T-helper 1 cell (primary cell): ENCODE data around the gene NOTCH1.
"Not testable (repeated sequence)": the region's sequence is repeated elsewhere in the genome, so short reads cannot be mapped to it uniquely, and the experiment has no call there.

Source experiments
- DNase-seq, 5 donors: peaks; one replicate each; pipeline ENCODE4 v3.0.0-alpha.2; 2012 to 2020

The NOTCH1 gene

DNA sequence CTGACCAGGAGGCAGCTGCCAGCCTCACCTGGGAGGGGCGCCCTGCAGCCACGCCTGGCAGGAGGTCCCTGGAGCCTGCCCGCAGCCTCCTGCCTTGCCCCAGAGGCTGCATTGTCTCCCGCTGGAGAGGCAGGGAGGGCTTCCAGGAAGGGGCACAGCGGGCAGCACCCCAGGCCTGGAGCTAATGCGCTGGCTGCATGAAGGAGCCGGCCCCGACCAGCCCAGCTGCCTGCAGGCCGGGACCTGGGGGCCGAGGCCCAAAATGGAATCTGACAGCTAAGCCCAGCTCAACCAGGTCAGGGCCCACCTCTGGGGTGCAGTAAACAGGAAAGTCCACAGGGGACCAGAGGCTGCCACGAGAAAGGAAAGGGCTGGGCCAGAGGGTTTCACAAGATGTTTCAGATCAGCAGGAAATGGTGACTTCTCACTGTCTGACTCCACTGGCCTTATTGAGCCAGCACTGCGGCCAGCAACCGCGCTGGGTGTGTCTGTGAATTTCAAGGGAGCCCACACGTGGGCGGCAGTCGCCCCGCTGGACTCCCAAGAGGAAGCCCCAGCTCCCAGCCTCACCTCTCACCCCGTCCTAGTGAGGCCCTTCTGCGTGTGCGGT is 18.6 kb upstream of the NOTCH1 start:
- no peak for DNase-seq

DNA sequence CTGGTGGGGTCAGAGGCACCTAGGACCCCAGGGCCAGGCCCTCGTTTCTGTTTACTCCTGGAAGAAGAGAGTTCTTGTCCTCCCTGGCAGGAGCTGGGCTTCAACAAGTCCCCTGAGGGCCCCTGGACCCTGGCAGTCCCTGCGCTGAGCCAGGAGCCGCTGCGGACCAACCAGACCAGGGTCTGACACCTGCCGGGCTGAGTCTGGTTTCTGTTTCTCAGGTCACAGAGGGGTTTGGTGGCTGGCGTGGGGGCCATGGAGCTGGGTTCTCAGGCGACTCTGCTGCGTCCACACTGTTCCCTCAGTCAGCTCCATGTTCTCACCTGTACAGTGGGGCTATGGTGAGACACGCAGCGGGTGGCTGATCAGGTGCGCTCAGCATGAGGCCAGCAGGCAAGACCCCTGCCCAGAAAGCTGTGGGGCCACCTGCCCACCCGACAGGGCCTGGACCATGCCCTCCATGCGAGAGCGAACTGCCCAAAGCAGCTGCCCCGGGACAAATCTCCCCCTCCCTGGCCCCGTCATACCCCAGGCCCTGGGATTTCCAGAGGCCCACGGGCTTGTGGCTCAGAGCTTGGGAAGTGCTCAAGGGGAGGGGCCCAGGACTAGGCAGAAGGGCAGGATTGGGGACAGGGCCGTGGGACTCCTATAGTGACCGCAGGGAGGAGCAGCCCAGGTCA is 17.9 kb upstream of the NOTCH1 start:
- DNase-seq = no peak

DNA sequence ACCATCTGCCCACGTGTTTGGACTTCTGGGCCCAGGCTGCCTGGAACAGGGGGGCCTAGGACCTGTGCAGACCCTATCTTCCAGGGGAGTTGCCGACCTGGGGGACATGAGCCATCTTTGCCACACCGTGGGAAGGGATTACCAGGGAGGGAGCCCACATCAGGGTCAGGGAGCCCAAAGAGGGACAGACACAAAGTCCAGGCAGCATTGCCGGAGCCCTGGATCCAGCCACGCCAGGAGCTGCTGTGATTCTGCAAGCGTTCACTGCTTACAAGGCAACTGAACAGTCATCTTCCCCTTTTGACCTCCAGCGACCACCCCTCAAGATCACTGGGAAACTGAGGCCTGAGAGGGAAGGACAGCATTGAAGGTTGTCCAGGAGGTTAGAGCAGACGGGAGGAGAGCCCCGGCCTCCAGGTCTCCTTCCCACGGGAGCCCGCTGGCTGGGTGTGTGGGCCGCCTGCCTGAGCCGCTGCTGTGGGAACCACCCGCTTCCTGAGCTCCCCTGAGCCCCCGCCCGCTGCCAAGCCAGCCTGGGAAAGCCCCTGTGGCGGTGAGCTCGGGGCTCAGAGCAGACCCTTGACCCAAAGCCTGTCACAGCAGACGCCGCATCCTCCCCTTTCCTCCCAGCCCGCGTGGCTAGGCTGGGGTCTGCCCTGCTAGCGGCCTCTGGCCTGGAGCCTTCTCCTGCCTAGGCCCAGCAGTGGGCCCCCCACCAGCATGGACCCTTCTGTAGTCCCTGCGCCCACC is 17.1 kb upstream of the NOTCH1 start:
- DNase-seq = no peak

DNA sequence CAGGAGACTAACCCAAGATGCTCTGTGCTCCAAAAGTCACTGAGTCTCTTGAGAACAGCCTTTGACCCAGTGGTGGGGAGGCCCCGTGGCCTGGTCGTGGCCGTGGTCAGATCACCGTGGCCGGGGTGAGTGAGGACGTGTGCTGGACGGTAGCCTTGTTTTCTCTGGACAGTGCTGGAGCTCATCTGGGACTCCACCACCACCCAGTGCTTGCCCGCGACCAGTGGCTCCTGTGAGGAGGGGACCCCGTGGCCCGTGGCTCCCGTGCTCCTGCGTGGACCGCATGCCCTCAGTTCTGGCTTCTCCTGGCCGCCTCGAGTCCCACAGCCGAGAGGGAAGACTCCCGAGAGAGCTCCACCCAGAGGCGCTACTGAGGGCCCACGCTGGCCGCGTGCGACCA is 15.9 kb upstream of the NOTCH1 start:
- no peak for DNase-seq

DNA sequence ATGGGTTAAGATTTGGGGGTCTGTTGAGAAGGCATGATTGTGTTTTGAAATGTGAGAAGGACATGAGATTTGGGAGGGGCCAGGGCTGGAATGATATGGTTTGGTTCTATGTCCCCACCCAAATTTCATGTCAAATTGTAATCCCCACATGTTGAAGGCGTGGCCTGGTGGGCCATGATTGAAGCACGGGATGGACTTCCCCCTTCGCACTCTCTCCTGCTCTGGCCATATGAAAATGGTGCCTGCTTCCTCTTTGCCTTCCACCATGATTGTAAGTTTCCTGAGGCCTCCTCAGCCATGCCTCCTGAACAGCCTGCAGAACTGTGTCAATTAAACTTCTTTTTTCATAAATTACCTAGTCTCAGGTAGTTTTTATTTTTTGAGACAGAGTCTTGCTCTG is 14.7 kb upstream of the NOTCH1 start:
- DNase-seq = no peak

DNA sequence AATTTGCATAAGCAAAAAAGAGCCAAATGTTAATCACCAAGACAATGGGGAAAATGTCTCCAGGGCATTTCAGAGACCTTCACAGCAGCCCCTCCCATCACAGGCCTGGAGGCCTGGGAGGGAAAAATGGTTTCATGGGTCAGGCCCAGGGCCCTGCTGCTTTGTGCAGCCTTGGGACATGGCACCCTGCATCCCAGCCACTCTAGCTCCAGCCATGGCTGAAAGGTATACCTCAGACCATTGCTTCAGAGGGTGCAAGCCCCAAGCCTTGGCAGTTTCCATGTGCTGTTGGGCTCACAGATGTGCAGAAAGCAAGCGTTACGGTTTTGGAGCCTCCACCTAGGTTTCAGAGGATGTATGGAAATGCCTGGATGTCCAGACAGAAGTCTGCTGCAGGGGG is 13.5 kb upstream of the NOTCH1 start:
- not testable (repeated sequence) for DNase-seq

DNA sequence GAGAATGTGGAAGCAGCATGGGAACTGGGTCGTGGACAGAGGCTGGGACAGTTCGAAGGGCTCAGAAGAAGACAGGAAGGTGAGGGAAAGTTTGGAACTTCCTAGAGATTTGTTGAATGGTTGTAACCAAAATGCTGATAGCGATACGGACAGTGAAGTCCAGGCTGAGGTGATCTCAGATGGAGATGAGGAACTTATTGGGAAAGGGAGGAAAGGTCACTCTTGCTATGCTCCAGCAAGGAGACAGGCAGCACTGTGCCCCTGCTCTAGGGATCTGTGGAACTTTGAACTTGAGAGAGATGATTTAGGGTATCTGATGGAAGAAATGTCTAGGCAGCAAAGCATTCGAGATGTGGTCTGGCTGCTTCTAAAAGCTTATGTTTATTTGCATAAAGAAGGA is 13.0 kb upstream of the NOTCH1 start:
- not testable (repeated sequence) for DNase-seq

DNA sequence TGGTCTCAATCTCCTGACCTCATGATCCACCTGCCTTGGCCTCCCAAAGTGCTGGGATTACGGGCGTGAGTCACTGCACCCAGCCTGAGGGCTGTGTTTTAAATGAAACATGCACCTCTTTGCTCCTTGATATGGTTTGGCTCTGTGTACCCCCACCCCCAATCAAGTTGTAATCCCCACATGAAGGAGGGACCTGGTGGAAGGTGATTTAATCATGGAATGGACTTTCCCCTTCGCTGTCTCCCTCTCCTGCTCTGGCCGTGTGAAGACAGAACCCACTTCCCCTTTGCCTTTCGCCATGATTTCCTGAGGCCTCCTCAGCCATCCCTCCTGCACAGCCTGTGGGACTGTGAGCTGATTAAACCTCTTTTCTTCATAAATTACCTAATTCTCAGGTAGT is 12.5 kb upstream of the NOTCH1 start:
- DNase-seq = no peak

DNA sequence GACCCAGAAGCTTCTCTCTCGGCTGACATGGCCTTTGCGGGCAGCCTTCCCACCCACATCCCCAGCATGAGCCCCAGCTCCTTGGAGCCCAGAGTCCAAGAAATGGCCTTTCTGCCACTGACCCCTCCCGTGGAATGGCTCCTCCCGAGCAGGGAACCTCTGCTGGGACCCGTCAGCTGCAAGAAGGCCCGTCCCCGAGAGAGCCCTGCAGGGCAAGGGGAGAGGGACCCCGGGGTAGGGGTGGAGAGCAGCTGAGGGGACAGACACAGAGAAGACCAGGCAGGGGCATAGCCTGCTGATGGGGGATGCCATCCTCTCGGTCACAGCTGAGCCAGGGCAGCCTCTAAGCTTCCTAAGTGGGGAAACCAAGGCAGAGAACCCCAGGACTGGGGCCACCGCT is 11.2 kb upstream of the NOTCH1 start:
- no peak for DNase-seq

DNA sequence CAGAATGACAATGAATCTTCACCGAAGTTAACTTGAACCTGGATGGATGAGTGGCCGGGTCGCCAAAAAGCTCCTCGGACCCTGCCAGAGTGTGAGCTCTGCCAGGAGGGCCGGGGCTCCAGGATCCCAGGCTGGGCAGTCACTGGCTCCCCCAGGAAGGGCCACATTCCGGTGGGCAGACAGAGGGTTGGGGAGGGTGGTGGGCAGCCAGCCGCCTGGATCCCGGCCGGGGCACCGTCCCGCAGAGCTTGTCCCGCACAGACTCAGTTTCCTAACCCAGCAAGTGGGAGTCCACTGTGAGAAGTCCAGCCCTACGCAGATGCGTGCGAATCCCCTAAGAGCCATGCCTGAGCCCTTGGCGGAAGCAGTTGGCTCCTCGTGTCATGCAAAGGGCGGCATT is 10.3 kb upstream of the NOTCH1 start:
- DNase-seq = no peak

DNA sequence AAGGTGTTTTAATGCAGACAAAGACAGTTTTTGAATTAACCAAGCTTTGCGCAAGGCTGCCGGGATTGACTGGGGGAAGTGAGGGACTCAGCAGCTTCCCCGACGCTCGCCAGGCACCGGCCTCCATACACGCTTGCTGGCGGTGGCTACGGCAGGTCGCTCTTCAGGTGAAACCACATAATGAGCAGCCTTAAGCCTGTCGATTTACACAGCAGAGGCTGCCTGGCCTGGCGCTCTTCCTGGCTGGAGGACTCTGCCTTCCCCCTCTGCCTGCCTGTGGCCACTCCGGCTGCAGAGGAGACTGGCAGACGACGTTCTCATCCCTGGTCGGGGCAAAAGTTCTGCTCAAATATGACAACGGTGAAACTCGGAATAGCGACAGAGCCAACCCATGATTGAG is 9.0 kb upstream of the NOTCH1 start:
- DNase-seq = no peak

DNA sequence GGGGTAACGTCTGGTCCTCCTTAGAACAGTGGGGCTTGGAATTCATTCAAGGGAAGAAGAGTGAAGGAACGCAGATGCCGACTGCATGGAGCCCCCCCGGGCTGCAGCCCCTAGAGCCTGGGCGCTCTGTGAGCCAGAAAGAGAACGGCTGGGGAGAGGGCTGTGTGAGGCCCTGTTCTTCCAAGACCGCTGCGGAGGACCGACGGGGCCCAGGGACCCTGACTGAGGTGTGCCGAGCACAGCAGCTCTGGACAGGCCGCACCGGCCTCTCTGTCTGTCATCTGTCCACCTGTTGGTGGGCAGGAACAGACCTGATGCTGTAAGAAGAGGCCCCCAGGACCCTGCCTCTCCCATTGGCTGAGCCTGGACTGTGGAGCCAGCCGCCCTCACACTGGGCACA is 7.7 kb upstream of the NOTCH1 start:
- no peak for DNase-seq

DNA sequence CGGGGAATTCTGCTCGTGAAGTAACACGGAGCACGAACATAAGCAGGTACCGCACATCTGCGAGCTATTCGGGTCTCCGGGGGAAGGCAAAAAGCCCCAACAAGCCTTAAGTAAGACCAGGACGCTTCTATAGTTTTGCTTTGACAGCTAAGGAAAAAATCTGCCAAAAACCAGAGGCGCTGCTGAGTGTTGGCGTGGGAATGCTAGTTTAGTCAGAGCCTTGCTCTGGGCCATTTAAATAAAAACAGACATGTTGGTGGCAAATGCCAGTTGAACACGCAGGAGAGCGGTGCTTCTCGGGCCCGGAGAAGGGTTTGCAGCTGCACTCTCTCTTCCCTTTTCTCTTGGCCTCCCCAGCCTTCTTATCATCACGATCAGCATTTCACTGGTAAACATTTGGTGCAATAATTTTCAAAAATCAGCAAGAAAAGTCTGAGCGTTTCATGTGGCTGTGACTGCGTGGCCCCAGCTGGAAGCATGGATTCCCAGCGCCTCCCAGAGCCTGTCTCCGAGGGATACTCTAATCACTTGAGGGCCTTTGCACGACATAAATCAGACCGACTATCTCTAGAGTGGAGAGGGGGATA is 6.4 kb upstream of the NOTCH1 start:
- DNase-seq = no peak

DNA sequence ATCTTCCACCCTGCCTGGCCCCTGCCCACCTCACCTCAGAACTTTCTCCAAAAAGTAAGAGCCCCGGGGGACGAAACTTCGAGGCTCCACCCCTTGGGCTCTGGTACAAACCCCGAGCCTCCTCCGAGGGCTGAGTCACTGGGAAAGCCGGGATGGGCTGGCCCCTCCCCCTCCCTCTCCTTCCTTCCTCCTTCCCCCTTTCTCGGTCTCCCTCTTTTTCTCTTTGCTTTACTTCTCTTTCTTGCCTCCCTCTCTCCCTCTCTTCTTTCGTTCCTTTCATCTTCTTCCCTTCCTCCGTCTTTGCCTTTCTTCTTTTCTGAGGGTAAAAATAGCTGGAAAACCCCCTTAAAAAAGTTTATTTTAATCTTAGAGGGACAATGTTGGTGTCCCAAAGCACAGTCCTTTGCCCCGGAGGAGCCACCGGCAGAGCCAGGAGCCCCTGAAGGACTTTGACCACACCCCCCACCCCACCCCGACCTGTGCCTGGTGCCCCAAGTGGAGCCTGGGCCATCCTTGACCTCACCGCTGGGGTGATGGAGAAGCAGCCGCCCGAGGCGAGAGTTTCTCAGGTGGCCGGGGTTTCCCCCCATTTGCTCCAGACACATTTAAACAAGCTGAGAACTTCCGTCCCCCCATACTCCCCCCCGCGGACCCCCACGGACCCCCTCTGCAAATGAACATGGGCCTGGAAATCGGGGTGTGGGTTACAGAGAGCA is 5.7 kb upstream of the NOTCH1 start:
- no peak for DNase-seq

DNA sequence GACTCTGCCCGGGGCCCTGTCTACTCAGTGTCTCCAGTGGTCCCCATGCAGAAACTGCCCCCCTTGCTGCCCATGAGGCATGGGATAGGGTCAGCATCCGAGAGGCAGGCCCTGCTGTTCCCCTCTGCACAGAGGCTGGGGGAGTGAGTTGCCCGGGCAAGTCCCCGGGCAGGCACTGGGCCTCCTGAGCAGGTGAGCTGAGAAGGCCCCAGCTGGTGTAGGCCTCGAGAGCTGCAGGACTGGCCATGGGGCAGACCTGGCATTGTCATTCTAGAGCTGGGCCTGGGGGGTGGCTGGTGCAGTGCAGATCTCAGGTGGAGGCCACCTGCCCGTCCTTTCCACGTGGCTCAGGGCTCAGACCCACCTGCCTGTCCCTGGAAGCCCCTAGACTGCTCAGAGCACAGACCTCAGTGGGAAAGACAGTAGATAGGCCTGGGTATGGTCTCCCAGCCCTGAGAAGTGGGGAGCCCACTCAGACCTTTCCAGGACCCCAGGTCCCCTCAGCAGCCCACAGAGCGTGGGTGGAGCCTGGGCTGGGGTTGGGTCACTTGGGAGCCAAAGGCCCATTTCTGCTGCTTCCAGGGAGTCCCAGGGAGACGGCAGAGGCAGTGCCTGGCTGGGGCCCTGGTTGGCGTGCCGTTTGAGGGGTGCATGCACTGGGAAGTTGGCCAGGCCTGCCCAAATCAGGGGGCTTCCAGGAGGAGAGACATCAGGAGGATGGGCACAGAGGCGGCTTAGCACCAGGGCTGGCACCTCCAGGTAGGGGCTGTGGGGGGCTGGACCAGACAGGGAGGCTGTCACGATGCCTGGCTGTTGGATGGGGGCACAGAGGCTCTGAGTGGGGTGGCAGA is 4.8 kb upstream of the NOTCH1 start:
- no peak for DNase-seq

DNA sequence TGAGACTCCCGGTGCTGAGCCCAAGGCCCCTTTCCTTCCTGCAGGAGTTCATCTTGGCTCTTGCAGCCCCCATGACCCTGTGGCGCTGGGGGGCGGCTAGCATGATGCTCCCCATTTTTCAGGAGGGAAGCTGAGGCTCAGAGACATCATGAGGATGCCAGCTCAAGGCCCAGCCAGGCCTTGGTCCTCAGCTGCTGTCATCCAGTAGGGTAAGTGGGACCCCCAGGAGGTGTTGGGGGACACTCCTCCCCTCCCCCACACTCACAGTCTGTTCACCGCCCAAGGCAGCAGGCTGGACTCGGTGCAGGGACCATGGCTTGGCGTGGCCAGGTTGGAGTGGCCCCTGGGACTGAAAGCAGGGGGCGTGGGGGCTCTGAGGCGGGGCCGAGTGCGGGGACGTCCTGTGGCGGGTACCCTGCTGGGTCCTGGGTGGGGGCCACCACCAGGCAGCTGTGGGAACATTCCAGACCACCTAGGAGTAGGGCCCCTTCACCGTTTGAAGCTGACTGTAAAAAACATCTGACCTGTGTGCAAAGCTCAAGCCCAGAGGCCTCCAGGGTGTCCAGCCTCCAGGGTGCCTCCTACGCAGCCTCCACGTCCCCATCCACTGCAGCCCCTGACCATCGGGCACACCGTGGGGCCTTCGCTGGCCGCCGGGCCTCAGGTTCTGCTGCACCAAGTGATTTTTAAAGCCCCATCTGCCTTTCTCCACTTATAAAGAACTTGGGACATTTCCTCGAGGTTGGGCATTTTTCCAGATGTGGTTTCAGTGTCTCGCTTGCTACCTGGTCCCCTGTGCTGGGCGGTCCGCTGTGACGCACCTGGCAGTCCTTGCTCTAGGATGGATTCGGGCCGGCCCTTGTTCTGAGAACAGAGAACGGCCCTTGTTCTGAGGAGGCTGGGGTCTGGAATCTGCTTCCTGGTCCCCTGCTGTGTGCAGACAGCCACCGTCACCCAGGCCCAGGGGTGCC is 3.4 kb upstream of the NOTCH1 start:
- DNase-seq = no peak

DNA sequence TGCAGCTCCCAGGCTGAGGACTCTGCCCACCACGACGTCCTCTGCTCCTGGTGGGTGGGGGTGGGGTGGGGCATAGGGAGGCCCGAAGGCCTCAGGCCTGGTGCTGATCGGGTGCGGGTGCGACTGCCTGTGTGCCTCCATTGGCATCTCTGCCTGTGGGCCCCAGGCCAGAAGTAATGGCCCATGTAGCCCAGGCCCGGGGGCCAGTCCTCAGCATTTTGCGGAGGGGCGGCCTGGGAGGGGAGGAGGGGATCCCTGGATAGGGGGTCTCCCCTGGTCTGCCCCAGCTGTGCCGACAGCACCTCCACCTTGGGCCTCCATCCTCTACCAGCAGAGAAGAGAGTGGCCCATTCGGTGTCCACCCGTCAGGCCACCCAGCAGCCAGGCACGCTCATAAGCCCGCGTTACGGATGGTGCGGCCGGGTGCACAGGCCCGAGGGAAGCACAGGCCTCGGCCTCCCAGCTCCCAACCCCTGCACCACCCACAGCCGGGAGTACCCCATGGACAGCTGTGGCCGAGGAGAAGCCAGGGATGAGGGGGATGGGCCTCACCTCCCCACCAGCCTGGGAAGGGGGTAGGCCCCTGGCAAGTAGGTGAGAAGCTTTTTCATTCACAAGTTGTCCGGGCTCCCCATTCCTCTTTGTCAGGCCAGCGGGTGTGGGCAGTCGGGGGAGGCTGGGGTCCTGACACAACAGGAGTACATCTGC is 1.8 kb upstream of the NOTCH1 start:
- DNase-seq = no peak

DNA sequence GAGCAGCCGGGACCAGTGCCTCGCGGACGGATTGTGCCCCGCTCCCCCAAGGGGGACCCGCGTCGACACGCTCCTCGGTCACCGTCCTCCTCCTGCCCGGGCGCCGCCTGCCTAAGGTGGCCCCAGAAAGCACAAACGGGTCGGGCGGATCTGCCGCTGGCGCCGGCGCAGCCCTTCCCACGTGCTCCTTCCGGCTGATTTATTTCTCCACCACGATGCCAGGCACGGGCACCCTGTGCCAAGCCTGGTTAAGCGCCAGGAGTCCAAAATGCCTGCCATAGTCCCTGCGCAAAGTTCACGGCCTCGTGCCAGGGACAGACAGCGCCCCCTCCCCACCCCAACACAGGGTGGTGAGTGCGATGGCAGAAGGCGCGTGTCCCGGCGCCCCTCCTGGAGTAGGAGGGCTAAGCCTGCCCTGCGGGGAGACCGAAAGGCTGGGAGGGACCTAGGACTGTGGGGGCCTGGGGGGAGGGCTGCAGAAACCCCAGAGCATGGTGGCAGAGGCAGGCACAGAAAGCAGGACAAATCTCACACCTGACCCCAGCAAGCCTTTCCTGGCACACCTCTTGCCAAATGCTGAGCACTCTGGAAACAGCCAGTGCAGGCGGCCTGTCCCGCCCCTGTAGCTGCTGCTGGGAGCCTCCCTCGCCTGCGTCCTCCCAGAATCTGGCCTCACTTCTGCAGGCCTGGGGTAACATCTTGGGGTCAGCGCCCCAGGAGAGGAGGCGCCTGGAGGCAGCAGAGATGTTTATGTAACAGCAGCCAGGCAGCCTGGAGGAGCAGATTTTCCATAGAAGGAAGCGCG is 1.1 kb upstream of the NOTCH1 start:
- peak in 3 of 5 donors; percentile 36 to 48 (median 47) for DNase-seq

DNA sequence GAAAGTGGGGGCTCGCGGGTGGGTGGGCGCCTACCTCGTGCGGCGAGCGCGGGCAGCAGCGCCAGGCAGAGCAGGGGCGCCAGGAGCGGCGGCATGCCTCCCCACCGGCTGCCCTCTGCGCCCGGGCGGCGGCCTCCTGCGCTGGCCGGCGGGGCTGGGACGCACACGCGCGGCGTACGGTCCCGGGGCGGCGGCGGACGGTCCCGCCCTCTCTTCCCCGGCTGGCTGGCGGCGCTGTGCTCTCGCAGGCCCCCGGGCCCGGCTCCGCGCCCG is 220 bp downstream of the NOTCH1 start:
- DNase-seq = no peak
